Natural killer cell (primary cell): ENCODE data around the gene AKAP6. TPM values are rescaled to one million over a fixed set of nuclear protein-coding genes. Genes with fewer than 3 reads are reported as not detected.

ENCODE experiments used
- ATAC-seq, 3 donors: fragments of 150-1000 bp in 2 of 3; fragments of 200-7000 bp in 1 of 3; cut with Tn5 transposase; 1 replicate in 1 of 3; 2 replicates in 2 of 3; pipeline ENCODE4 v1.10.0; 2021; ENCODE audit warnings: mild to moderate bottlenecking in 2 of 3, moderate library complexity in 2 of 3
- DNase-seq, 2 donors: peaks; one replicate each; pipeline versions ENCODE4 v3.0.0 to v3.0.0-alpha.2; 2013 to 2021; ENCODE audit warnings: mixed read lengths in 1 of 2
- H3K27ac ChIP-seq: one replicate; pipeline ENCODE4 v1.5.1; 2013; ENCODE audit warnings: mild to moderate bottlenecking, low read length
- H3K27me3 ChIP-seq: one replicate; pipeline ENCODE4 v1.6.1; 2013; ENCODE audit warnings: low read length; ENCODE audit not compliant: control insufficient read depth, insufficient read depth
- H3K36me3 ChIP-seq: one replicate; pipeline ENCODE4 v1.6.1; 2013; ENCODE audit warnings: low read length; ENCODE audit not compliant: control insufficient read depth, insufficient read depth
- H3K4me1 ChIP-seq: one replicate; pipeline ENCODE4 v1.6.1; 2013; ENCODE audit warnings: low read length; ENCODE audit not compliant: control insufficient read depth, insufficient read depth
- H3K4me3 ChIP-seq: one replicate; pipeline ENCODE4 v1.5.1; 2013; ENCODE audit warnings: low read length
- H3K9me3 ChIP-seq: one replicate; pipeline ENCODE4 v1.6.1; 2013; ENCODE audit warnings: low read length; ENCODE audit not compliant: control insufficient read depth, insufficient read depth
- H3K27ac Mint-ChIP-seq, 2 donors: one replicate each; pipeline ENCODE4 v1.8.0; 2022; ENCODE audit warnings: mild to moderate bottlenecking in 2 of 2, mixed read lengths in 2 of 2, moderate library complexity in 1 of 2
- H3K27me3 Mint-ChIP-seq, 2 donors: one replicate each; pipeline ENCODE4 v1.8.0; 2022; ENCODE audit warnings: low read depth in 2 of 2, mixed read lengths in 2 of 2
- H3K36me3 Mint-ChIP-seq: one replicate; pipeline ENCODE4 v1.8.0; 2022; ENCODE audit warnings: mixed read lengths
- H3K4me1 Mint-ChIP-seq, 2 donors: one replicate each; pipeline ENCODE4 v1.8.0; 2022; ENCODE audit warnings: mixed read lengths in 2 of 2
- H3K4me3 Mint-ChIP-seq: one replicate; pipeline ENCODE4 v1.8.0; 2022; ENCODE audit warnings: mild to moderate bottlenecking, moderate library complexity, mixed read lengths
- H3K9me3 Mint-ChIP-seq, 2 donors: one replicate each; pipeline ENCODE4 v1.8.0; 2022; ENCODE audit warnings: mixed read lengths in 2 of 2
- WGBS: methylation state at CpG from one replicate; pipeline ENCODE4 v1.1.7; 2013; ENCODE audit warnings: missing lambda C conversion rate; ENCODE audit not compliant: insufficient coverage; 5-methylcytosine and 5-hydroxymethylcytosine counted together
- intact Hi-C: fragments of 100-400 bp; cut with micrococcal nuclease; formaldehyde crosslinking; loops from one replicate; pipeline ENCODE4 v1.14.2; 2022
- total RNA-seq, 4 donors: library from RNA; stranded (reverse); fragments of 120-200 nt in 1 of 4; gene quantifications; one replicate each; pipeline versions ENCODE4 v1.2.3 to v1.2.4, GENCODE V29; 2013 to 2022
- TF ChIP-seq, protein P1 (sequence below): fragments of 200-600 bp; IDR thresholded peaks from one replicate; pipeline ENCODE4 v1.8.0; 2022; ENCODE audit warnings: antibody characterized with exemption

AKAP6 gene
- total RNA-seq, 3 donors from 2014 or later (not counting 1 experiment from before 2014, with no cell fraction given): 0.21 to 1.3 (median 0.80) TPM

GRCh38 chr14:32590157-32590556, 261.1 kb downstream of the AKAP6 start:
- ATAC-seq: no peak
- H3K4me3 Mint-ChIP-seq: no peak overlapping the region
- peaks cover 0 to 4% of the 10 kb centered on the region in 2 donors for H3K27me3 Mint-ChIP-seq
- TF ChIP-seq, protein P1, sequence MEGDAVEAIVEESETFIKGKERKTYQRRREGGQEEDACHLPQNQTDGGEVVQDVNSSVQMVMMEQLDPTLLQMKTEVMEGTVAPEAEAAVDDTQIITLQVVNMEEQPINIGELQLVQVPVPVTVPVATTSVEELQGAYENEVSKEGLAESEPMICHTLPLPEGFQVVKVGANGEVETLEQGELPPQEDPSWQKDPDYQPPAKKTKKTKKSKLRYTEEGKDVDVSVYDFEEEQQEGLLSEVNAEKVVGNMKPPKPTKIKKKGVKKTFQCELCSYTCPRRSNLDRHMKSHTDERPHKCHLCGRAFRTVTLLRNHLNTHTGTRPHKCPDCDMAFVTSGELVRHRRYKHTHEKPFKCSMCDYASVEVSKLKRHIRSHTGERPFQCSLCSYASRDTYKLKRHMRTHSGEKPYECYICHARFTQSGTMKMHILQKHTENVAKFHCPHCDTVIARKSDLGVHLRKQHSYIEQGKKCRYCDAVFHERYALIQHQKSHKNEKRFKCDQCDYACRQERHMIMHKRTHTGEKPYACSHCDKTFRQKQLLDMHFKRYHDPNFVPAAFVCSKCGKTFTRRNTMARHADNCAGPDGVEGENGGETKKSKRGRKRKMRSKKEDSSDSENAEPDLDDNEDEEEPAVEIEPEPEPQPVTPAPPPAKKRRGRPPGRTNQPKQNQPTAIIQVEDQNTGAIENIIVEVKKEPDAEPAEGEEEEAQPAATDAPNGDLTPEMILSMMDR: no peak
- Histone ChIP-seq H3K36me3 (no peaks in the 10 kb centered on the region), H3K27ac (no peak overlapping the region), H3K4me3 (no peak overlapping the region), H3K27me3 (no peaks in the 10 kb centered on the region), H3K4me1 (no peaks in the 10 kb centered on the region), H3K9me3 (peaks cover 2% of the 10 kb centered on the region)
- H3K4me1 Mint-ChIP-seq: no peaks in the 10 kb centered on the region
- 88% methylated on average over 1 of the region's 1 CpG for WGBS
- H3K27ac Mint-ChIP-seq: no peak overlapping the region
- DNase-seq: no peak
- no peaks in the 10 kb centered on the region for H3K36me3 Mint-ChIP-seq
- intact Hi-C loops: no loop called here
- no peaks in the 10 kb centered on the region for H3K9me3 Mint-ChIP-seq

DNA sequence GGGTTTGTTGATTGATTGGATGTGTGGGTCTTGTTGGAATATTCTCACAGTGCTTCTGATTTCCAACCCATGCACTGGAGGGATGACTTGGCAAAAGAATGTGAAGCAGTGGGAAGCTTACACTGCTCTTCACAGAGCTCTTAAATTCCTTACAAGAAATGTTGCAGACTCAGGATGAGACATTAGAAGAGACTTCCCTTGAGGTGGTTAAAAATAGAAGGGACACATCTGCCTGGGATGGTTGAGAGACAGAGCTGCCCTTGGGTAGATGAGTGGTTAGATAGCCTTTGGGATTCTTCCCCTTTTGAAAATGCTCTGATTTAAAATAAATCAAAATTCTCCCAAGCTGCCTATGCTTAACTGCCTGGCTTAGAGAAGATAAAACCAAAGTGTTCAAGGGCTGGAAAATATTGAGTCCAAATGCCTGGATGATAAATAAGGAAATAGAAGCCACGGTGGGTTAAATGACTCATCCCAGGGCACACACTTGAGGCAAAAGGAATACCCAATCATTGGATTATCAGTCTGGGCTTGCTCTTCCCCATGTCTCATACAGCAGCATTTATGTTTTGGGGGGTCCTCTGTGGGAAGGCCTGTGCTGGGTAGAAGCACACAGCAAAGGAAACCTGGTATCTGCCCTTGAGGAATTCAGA, 264.3 kb downstream of the AKAP6 start:
- ATAC-seq: no peak

DNA sequence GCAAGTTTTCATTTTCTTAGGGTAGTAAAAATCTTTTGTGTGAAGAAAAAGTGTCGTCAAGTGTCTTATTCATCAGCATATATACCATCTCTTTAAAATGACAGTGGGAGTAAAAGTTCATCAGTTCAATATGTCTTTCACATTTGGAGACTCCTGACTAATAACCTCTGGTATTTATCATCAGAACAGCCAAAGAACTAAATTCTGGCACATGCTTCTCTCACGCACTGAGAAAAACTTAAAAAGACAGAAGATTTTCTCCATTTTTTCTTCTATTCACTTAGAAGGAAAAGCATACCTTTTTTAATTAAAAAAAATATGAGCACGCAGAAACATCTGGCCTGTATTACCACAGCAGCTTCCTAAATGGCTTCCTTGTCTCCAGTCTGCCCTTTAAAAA, 265.7 kb downstream of the AKAP6 start:
- 72% methylated on average over 2 of the region's 3 CpGs for WGBS
- no peak for ATAC-seq
- H3K4me1 ChIP-seq: no peaks in the 10 kb centered on the region
- Mint-ChIP-seq H3K27me3 (no peaks in the 10 kb centered on the region), H3K9me3 (no peaks in the 10 kb centered on the region), H3K27ac (no peak overlapping the region), H3K4me3 (no peak overlapping the region), H3K4me1 (no peaks in the 10 kb centered on the region), H3K36me3 (no peaks in the 10 kb centered on the region)
- H3K36me3 ChIP-seq: no peaks in the 10 kb centered on the region
- no peaks in the 10 kb centered on the region for H3K27me3 ChIP-seq
- H3K9me3 ChIP-seq: no peaks in the 10 kb centered on the region
- no peak overlapping the region for H3K4me3 ChIP-seq
- H3K27ac ChIP-seq: no peak overlapping the region
- no peak for DNase-seq
- intact Hi-C loops: no loop called here
- TF ChIP-seq, protein P1: no peak

More for the DNA sequence above, 264.3 kb downstream of the AKAP6 start:
- intact Hi-C loops: no loop called here
- H3K4me1 Mint-ChIP-seq: no peaks in the 10 kb centered on the region
- TF ChIP-seq, protein P1: no peak
- no peaks in the 10 kb centered on the region for H3K36me3 Mint-ChIP-seq
- no peak overlapping the region for H3K27ac Mint-ChIP-seq
- H3K27me3 Mint-ChIP-seq: no peaks in the 10 kb centered on the region
- no peaks in the 10 kb centered on the region for H3K9me3 Mint-ChIP-seq
- no peaks in the 10 kb centered on the region for H3K4me1 ChIP-seq
- H3K4me3 ChIP-seq: no peak overlapping the region
- no peak overlapping the region for H3K27ac ChIP-seq
- WGBS: 88% methylated on average over 1 of the region's 1 CpG
- peaks cover 1% of the 10 kb centered on the region for H3K9me3 ChIP-seq
- no peak for DNase-seq
- no peaks in the 10 kb centered on the region for H3K27me3 ChIP-seq
- H3K36me3 ChIP-seq: no peaks in the 10 kb centered on the region
- no peak overlapping the region for H3K4me3 Mint-ChIP-seq

- H3K4me3 Mint-ChIP-seq: no peak overlapping the region
- intact Hi-C loops: no loop called here
- no peak overlapping the region for H3K27ac Mint-ChIP-seq
- 87% methylated on average over 3 of the region's 4 CpGs for WGBS
- H3K27ac ChIP-seq: no peak overlapping the region
- no peaks in the 10 kb centered on the region for H3K27me3 ChIP-seq
- H3K36me3 Mint-ChIP-seq: no peaks in the 10 kb centered on the region
- no peak for ATAC-seq
- no peaks in the 10 kb centered on the region for H3K4me1 Mint-ChIP-seq
- H3K4me1 ChIP-seq: no peaks in the 10 kb centered on the region
- no peaks in the 10 kb centered on the region for H3K36me3 ChIP-seq
- no peaks in the 10 kb centered on the region for H3K9me3 ChIP-seq
- no peaks in the 10 kb centered on the region for H3K27me3 Mint-ChIP-seq
- H3K9me3 Mint-ChIP-seq: no peaks in the 10 kb centered on the region
- no peak for DNase-seq
- no peak overlapping the region for H3K4me3 ChIP-seq
- TF ChIP-seq, protein P1: no peak
These were observed 266.4 kb downstream of the AKAP6 start for GRCh38 chr14:32595497-32595896.
